GM12878 (cell line): ENCODE data around the gene MRPL21. TPM values are rescaled to one million over a fixed set of nuclear protein-coding genes. Genes with fewer than 3 reads are reported as not detected.

Source experiments
- ATAC-seq: fragments of 200-7000 bp; cut with Tn5 transposase; 3 replicates; pipeline ENCODE4 v1.9.1; 2020; ENCODE audit warnings: mild to moderate bottlenecking, moderate library complexity
- BruUV-seq: library from RNA; stranded (reverse); fragments of 400-500 nt; replicated peaks from 2 replicates; lab custom pipeline; 2021; lab: Mats Ljungman, UMichigan
- CTCF ChIA-PET: fragments of 300-600 bp; sonication (Branson Sonifier 250); formaldehyde crosslinking; extraction: SDS; loops from one replicate; lab custom pipeline; 2021; ENCODE audit warnings: inconsistent platforms; lab: Yijun Ruan, JAX
- POLR2A ChIA-PET: fragments of 350-600 bp; formaldehyde crosslinking; extraction: SDS; loops from one replicate; lab custom pipeline; 2021; ENCODE audit warnings: inconsistent platforms; lab: Charles Lee
- RAD21 ChIA-PET: fragments of 300-600 bp; sonication (Branson Sonifier 250); formaldehyde crosslinking; loops from one replicate; lab custom pipeline; 2023; ENCODE audit warnings: antibody characterized with exemption; ENCODE audit not compliant: unreplicated experiment; lab: Charles Lee
- SMC1A ChIA-PET: fragments of 300-600 bp; sonication (Branson Sonifier 250); formaldehyde crosslinking; loops from one replicate; lab custom pipeline; 2023; ENCODE audit not compliant: unreplicated experiment, uncharacterized antibody; lab: Charles Lee
- DNase-seq: peaks from one replicate; pipeline ENCODE4 v3.0.0-alpha.2; 2011; ENCODE audit warnings: low read depth, low spot score
- FAIRE-seq: peaks from 3 replicates; lab custom pipeline; 2011; peaks lifted over from hg19 to GRCh38; lab: Jason Lieb, UNC
- H2AFZ ChIP-seq: 2 replicates; pipeline ENCODE4 v1.6.0; 2011; ENCODE audit warnings: low read depth, low read length, control low read depth; ENCODE audit not compliant: control insufficient read depth
- H3K27ac ChIP-seq: 2 replicates; pipeline ENCODE4 v1.5.1; 2011; ENCODE audit warnings: control low read depth; ENCODE audit not compliant: control insufficient read depth, insufficient read depth
- H3K27me3 ChIP-seq, 2 experiments: replicated peaks in 1 of 2; 2 replicates each; pipeline versions ENCODE4 v1.6.0 to v1.6.1; 2011; ENCODE audit warnings: low read length in 1 of 2; ENCODE audit not compliant: control insufficient read depth in 2 of 2, insufficient read depth in 2 of 2
- H3K36me3 ChIP-seq, 2 experiments: 2 replicates each; pipeline ENCODE4 v1.5.1; 2011; ENCODE audit warnings: low read length in 1 of 2; ENCODE audit not compliant: control insufficient read depth in 2 of 2, insufficient read depth in 2 of 2
- H3K4me1 ChIP-seq: 2 replicates; pipeline ENCODE4 v1.6.1; 2011; ENCODE audit warnings: mild to moderate bottlenecking, low read length, moderate library complexity, mixed read lengths; ENCODE audit not compliant: control insufficient read depth, insufficient read depth
- H3K4me2 ChIP-seq: 2 replicates; pipeline ENCODE4 v1.6.0; 2011; ENCODE audit warnings: control low read depth; ENCODE audit not compliant: control insufficient read depth, insufficient read depth
- H3K4me3 ChIP-seq: fragments of 200-600 bp; sonication (generic); 2 replicates; pipeline ENCODE4 v1.5.1; 2016
- H3K79me2 ChIP-seq: 2 replicates; pipeline ENCODE4 v1.6.0; 2011; ENCODE audit warnings: low read length; ENCODE audit not compliant: control insufficient read depth, insufficient read depth
- H3K9ac ChIP-seq: 2 replicates; pipeline ENCODE4 v1.8.0; 2011; ENCODE audit warnings: low read length, control low read depth, mixed read lengths; ENCODE audit not compliant: control insufficient read depth, insufficient read depth
- H3K9me3 ChIP-seq: replicated peaks from 3 replicates; pipeline ENCODE4 v1.5.1; 2011; ENCODE audit warnings: mild to moderate bottlenecking, low read length; ENCODE audit not compliant: control insufficient read depth, insufficient read depth
- H4K20me1 ChIP-seq: 2 replicates; pipeline ENCODE4 v1.6.0; 2011; ENCODE audit not compliant: control insufficient read depth, insufficient read depth
- ETV6 ChIP-seq, 2 experiments: fragments of 450-650 bp in 1 of 2; IDR thresholded peaks in 1 of 2; conservative IDR thresholded peaks in 1 of 2; 2 replicates each; pipeline ENCODE4 v1.6.1; 2014; ENCODE audit warnings: antibody characterized with exemption in 1 of 2, borderline replicate concordance in 1 of 2, low read depth in 1 of 2, mild to moderate bottlenecking in 1 of 2, moderate library complexity in 1 of 2
- MTA3 ChIP-seq: IDR thresholded peaks from 2 replicates; pipeline ENCODE4 v1.6.1; 2012; ENCODE audit warnings: low read length, inconsistent platforms, borderline replicate concordance
- MYC ChIP-seq: IDR thresholded peaks from 2 replicates; pipeline ENCODE4 v1.6.1; 2011; ENCODE audit warnings: mild to moderate bottlenecking, low read length, moderate library complexity, inconsistent platforms; ENCODE audit not compliant: insufficient read depth, insufficient replicate concordance, insufficient read length, severe bottlenecking
- WGBS: methylation state at CpG from one replicate; pipeline ENCODE4 v1.1.6; 2016; ENCODE audit warnings: low lambda C conversion rate; ENCODE audit not compliant: insufficient replicate concordance, insufficient coverage; ENCODE audit errors: missing lambda C conversion rate; 5-methylcytosine and 5-hydroxymethylcytosine counted together
- in situ Hi-C: fragments of 300-500 bp; cut with MboI; formaldehyde crosslinking; loops from 9 replicates; pipeline ENCODE4 v1.14.3; 2018; ENCODE audit warnings: mixed read lengths
- intact Hi-C: fragments of 100-400 bp; cut with micrococcal nuclease; formaldehyde crosslinking; loops from one replicate; pipeline ENCODE4 v1.14.2; 2022; ENCODE audit not compliant: unreplicated experiment
- polyA plus RNA-seq, 11 experiments: library from polyadenylated mRNA; depleted of rRNA in 4 of 11; unstranded in 6 of 11; stranded (reverse) in 5 of 11; fragments of >200 nt; fragmentation: Nextera tagmentation in 4 of 11; fragmentation: Illumina TruSeq in 1 of 11; extraction: Ambion mirVana in 4 of 11; extraction: Trizol in 1 of 11; gene quantifications; 1 replicate in 1 of 11; 2 replicates in 10 of 11; pipeline versions ENCODE4 v1.2.1 to v1.2.3, GENCODE V29; 2011 to 2016; ENCODE audit warnings: inconsistent platforms in 2 of 11, missing spikeins in 2 of 11, low read depth in 1 of 11
- total RNA-seq, 4 experiments: library from RNA; depleted of rRNA in 3 of 4; stranded (reverse); fragments of >200 nt in 3 of 4; fragmentation: Illumina TruSeq in 1 of 4; extraction: Trizol in 1 of 4; gene quantifications; 2 replicates each; pipeline versions ENCODE4 v1.2.1 to v1.2.3, GENCODE V29; 2013 to 2021
- TF ChIP-seq, protein P1 (sequence below): fragments of 450-650 bp; IDR thresholded peaks from 2 replicates; pipeline ENCODE4 v1.6.1; 2017; ENCODE audit warnings: mild to moderate bottlenecking
- TF ChIP-seq, protein P2 (sequence below): IDR thresholded peaks from 2 replicates; pipeline ENCODE4 v1.6.1; 2012; ENCODE audit warnings: low read depth, low read length, improper control_type of control experiment
- TF ChIP-seq, protein P3 (sequence below): fragments of 150-350 bp; IDR thresholded peaks from 2 replicates; pipeline ENCODE4 v1.6.1; 2014; ENCODE audit warnings: mild to moderate bottlenecking, low read depth, low read length
- TF ChIP-seq, protein P4 (sequence below): IDR thresholded peaks from 2 replicates; pipeline ENCODE4 v1.6.1; 2012; ENCODE audit warnings: mild to moderate bottlenecking, low read depth, low read length
- TF ChIP-seq, protein P5 (sequence below): fragments of 450-650 bp; IDR thresholded peaks from 2 replicates; pipeline ENCODE4 v1.6.1; 2018; ENCODE audit warnings: borderline replicate concordance, mild to moderate bottlenecking; ENCODE audit not compliant: partially characterized antibody
- TF ChIP-seq, protein P6 (sequence below): IDR thresholded peaks from 2 replicates; pipeline ENCODE4 v1.6.1; 2012; ENCODE audit warnings: low read depth, low read length, improper control_type of control experiment

MRPL21 gene
- total and polyA plus RNA-seq, 10 of the 15 experiments (the other 5 are each of a cell fraction or from before 2014, with no cell fraction given), result 86.6 to 283 (median 130) TPM

DNA sequence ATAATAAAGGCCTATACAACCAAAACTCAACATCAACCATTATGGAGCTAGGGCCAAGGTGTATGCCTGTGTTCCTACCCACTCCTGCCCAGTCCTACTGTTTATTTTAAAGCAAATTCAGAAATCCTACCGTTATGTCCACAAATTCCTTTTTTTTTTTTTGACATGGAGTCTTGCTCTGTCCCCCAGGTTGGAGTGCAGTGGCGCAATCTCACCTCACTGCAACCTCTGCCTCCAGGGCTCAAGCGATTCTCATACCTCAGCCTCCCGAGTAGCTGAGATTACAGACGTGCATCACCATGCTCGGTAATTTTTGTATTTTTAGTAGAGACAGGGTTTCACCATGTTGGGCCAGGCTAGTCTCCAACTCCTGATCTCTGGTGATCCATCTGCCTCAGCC lies 58.8 kb downstream of the MRPL21 start:
- POLR2A ChIA-PET, result no interaction called here
- TF ChIP-seq, protein P1, sequence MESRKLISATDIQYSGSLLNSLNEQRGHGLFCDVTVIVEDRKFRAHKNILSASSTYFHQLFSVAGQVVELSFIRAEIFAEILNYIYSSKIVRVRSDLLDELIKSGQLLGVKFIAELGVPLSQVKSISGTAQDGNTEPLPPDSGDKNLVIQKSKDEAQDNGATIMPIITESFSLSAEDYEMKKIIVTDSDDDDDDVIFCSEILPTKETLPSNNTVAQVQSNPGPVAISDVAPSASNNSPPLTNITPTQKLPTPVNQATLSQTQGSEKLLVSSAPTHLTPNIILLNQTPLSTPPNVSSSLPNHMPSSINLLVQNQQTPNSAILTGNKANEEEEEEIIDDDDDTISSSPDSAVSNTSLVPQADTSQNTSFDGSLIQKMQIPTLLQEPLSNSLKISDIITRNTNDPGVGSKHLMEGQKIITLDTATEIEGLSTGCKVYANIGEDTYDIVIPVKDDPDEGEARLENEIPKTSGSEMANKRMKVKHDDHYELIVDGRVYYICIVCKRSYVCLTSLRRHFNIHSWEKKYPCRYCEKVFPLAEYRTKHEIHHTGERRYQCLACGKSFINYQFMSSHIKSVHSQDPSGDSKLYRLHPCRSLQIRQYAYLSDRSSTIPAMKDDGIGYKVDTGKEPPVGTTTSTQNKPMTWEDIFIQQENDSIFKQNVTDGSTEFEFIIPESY, result no peak
- TF ChIP-seq, protein P2, sequence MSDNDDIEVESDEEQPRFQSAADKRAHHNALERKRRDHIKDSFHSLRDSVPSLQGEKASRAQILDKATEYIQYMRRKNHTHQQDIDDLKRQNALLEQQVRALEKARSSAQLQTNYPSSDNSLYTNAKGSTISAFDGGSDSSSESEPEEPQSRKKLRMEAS, result no peak
- TF ChIP-seq, protein P3, sequence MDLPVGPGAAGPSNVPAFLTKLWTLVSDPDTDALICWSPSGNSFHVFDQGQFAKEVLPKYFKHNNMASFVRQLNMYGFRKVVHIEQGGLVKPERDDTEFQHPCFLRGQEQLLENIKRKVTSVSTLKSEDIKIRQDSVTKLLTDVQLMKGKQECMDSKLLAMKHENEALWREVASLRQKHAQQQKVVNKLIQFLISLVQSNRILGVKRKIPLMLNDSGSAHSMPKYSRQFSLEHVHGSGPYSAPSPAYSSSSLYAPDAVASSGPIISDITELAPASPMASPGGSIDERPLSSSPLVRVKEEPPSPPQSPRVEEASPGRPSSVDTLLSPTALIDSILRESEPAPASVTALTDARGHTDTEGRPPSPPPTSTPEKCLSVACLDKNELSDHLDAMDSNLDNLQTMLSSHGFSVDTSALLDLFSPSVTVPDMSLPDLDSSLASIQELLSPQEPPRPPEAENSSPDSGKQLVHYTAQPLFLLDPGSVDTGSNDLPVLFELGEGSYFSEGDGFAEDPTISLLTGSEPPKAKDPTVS, result no peak
- TF ChIP-seq, protein P4, sequence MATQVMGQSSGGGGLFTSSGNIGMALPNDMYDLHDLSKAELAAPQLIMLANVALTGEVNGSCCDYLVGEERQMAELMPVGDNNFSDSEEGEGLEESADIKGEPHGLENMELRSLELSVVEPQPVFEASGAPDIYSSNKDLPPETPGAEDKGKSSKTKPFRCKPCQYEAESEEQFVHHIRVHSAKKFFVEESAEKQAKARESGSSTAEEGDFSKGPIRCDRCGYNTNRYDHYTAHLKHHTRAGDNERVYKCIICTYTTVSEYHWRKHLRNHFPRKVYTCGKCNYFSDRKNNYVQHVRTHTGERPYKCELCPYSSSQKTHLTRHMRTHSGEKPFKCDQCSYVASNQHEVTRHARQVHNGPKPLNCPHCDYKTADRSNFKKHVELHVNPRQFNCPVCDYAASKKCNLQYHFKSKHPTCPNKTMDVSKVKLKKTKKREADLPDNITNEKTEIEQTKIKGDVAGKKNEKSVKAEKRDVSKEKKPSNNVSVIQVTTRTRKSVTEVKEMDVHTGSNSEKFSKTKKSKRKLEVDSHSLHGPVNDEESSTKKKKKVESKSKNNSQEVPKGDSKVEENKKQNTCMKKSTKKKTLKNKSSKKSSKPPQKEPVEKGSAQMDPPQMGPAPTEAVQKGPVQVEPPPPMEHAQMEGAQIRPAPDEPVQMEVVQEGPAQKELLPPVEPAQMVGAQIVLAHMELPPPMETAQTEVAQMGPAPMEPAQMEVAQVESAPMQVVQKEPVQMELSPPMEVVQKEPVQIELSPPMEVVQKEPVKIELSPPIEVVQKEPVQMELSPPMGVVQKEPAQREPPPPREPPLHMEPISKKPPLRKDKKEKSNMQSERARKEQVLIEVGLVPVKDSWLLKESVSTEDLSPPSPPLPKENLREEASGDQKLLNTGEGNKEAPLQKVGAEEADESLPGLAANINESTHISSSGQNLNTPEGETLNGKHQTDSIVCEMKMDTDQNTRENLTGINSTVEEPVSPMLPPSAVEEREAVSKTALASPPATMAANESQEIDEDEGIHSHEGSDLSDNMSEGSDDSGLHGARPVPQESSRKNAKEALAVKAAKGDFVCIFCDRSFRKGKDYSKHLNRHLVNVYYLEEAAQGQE, result no peak
- TF ChIP-seq, protein P5, sequence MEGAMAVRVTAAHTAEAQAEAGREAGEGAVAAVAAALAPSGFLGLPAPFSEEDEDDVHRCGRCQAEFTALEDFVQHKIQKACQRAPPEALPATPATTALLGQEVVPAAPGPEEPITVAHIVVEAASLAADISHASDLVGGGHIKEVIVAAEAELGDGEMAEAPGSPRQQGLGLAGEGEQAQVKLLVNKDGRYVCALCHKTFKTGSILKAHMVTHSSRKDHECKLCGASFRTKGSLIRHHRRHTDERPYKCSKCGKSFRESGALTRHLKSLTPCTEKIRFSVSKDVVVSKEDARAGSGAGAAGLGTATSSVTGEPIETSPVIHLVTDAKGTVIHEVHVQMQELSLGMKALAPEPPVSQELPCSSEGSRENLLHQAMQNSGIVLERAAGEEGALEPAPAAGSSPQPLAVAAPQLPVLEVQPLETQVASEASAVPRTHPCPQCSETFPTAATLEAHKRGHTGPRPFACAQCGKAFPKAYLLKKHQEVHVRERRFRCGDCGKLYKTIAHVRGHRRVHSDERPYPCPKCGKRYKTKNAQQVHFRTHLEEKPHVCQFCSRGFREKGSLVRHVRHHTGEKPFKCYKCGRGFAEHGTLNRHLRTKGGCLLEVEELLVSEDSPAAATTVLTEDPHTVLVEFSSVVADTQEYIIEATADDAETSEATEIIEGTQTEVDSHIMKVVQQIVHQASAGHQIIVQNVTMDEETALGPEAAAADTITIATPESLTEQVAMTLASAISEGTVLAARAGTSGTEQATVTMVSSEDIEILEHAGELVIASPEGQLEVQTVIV, result no peak
- TF ChIP-seq ETV6 (conservative IDR thresholded peaks at IDR 0.05 in 1 of 2, IDR thresholded peaks at IDR 0.05 in 1 of 2; ENCODE audit: borderline replicate concordance in 1 of 2, low read depth in 1 of 2), result no peak
- no peak for TF ChIP-seq MTA3
- TF ChIP-seq MYC, result no peak
- TF ChIP-seq, protein P6, sequence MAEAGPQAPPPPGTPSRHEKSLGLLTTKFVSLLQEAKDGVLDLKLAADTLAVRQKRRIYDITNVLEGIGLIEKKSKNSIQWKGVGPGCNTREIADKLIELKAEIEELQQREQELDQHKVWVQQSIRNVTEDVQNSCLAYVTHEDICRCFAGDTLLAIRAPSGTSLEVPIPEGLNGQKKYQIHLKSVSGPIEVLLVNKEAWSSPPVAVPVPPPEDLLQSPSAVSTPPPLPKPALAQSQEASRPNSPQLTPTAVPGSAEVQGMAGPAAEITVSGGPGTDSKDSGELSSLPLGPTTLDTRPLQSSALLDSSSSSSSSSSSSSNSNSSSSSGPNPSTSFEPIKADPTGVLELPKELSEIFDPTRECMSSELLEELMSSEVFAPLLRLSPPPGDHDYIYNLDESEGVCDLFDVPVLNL, result no peak

More for the DNA sequence above, 58.8 kb downstream of the MRPL21 start:
- no peak overlapping the region for H3K27ac ChIP-seq
- ChIA-PET CTCF (interaction anchor here (0.8 to 2.1 kb wide), 5 partner anchors 28 to 260 kb away, joined by 3 to 13 read pairs (median 5); no protein-coding TSS in a partner anchor), RAD21 (interaction anchor here (1.5 kb wide), 1 partner anchor 212 kb away, joined by 4 read pairs; no protein-coding TSS in a partner anchor), SMC1A (interaction anchor here (0.8 to 1.2 kb wide), 3 partner anchors 26 to 109 kb away, joined by 3 read pairs; no protein-coding TSS in a partner anchor)
- H3K27me3 ChIP-seq, result no peaks in the 10 kb centered on the region
- FAIRE-seq (no peak), DNase-seq (no peak), ATAC-seq (no peak)
- H4K20me1 ChIP-seq, result no peaks in the 10 kb centered on the region
- intact Hi-C loops (loop anchor here (5.0 to 10.0 kb wide), 4 partner anchors 210 to 452 kb away; no protein-coding TSS in a partner anchor), in situ Hi-C loops (no loop called here)
- no peaks in the 10 kb centered on the region; the same call in none of the 2 replicates for H3K79me2 ChIP-seq
- 91% methylated on average over 6 of the region's 6 CpGs for WGBS
- H3K4me1 ChIP-seq, result peaks cover 20% of the 10 kb centered on the region
- no peaks in the 10 kb centered on the region for H3K36me3 ChIP-seq
- H3K9me3 ChIP-seq, result no peaks in the 10 kb centered on the region
- no peak overlapping the region for H3K9ac ChIP-seq
- no TSS peak for BruUV-seq
- H3K4me2 ChIP-seq, result no peak overlapping the region
- H2AFZ ChIP-seq, result no peak overlapping the region
- no peak overlapping the region for H3K4me3 ChIP-seq
